Hepatic stellate cell (primary cell): ENCODE data around the gene CHD5.

Experiments used
- DNase-seq: peaks from one replicate; pipeline ENCODE4 v3.0.0; 2011; ENCODE audit warnings: low spot score

Gene CHD5

DNA sequence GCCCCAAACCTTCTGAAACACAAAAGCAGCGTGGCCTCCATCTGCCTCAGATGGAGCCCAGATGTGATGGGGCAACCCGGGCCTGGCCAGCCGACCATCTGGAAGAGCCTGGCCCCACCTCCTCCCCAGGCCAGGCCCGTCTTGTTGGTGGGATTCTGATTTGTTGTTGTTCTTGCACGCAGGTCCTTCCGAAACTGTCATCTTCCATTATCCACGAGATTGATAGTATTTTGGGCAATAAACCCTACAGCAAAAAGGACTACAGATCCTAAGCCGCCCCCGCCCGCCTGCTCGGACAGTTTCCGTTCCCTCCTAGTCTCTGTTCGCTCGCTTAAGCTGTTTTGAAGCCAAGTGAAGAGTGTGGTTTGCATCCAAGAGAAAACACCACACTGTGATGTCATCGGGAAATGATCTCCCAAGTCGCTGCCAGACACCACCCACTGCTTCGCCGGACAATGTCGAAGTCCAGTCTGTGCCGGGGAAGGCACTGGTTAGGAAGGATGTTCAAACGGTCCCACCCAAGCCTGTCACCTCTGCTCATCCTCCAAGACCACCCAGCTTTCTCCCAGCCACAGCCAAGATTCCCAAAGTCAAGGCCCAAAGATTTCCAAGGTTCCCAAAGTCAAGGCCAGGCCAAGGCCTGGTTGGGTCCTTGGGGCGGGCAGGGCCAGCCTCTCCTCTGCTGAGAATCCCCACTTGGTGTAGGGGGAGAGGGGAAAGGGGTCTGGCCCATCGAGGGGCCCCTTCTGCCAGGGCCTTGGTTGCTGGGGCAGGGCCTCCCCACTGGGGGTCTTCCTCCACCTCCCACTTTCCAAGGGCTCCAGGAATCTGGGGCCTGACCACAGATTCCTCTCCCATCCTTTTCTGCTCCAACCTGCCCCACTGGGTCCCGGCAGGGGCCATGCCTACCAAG lies 81.6 kb downstream of the CHD5 start:
- no peak for DNase-seq

DNA sequence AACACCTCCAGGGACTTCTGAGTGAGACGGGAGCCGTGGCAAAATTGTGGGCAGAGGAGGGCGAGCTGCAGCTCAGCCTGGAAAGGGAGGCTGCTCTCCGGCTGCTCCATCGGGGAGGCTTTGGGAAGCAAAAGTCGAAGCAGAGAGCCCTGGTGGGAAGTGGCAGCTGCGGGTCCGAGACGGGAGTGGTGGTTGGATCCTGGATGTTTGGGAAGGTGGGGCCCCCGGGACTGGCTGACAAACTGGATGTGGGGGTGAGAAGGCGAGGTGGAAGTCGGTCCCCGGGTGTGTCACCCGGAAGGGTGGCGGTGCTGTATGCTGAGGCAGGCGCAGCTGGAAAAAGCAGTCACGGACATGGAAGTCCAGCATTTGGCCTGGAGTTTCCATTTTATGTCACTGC lies 82.3 kb downstream of the CHD5 start:
- no peak for DNase-seq

DNA sequence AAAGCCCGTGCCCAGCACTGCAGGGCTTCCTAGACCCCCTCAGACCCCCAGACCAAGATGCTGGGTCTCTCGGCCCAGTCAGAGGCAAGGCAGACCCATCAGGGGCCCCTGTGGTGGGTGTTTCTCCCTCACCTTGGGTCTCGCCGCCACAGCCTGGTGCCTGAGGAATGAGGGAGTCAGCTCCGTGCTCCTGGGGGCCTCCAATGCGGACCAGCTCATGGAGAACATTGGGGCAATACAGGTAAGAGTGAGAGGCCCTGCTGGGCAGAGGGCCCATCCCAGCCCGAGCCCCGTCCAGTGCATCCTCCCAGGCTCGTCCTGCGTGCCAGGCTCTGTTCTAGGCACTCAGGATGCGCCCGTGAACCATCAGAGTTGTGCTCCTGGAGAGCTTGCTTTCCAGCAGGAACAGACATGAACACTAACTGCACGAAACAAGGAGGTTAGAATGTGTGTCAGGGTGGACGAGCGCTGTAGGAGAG lies 83.0 kb downstream of the CHD5 start:
- DNase-seq, result no peak

DNA sequence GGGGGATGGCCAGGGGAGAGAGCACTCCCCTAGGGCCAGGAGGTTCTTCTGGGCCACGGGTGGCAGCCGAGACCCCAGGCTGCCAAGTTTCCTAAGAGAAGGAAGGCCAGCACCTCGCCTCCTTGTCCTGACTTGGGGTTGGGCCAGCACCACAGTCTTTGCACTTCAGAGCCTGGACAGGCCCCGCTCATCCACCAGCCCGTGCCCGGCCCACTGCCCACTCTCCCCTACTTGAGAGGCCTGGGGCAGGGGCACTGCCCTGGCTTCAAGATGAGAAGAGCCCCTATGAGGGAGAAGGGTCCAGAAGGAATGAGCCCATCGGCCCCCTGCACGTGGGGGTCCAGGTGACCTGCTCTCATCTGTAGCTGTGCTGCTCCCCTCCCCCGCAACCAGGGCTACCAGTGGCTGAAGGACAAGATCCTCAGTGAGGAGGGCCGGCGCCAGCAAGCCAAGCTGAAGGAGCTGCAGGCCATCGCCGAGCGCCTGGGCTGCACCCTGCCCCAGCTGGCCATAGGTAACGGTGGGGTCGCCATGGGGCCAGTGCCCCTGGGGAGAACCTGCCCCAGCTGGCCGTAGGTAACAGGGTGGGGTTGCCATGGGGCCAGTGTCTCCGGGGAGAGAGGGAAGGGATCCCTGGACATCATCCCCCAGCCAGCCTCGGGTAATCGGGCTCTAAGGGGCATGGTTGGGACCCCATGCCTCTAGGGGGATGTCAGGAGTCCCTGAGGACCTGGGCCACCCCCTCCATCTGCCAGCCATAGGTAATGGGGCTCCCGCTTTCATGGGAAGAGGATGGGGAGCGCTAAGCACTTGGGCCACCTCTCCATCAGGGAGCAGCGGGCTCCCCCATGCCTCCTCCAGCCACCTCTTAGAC lies 83.6 kb downstream of the CHD5 start:
- DNase-seq, result no peak

DNA sequence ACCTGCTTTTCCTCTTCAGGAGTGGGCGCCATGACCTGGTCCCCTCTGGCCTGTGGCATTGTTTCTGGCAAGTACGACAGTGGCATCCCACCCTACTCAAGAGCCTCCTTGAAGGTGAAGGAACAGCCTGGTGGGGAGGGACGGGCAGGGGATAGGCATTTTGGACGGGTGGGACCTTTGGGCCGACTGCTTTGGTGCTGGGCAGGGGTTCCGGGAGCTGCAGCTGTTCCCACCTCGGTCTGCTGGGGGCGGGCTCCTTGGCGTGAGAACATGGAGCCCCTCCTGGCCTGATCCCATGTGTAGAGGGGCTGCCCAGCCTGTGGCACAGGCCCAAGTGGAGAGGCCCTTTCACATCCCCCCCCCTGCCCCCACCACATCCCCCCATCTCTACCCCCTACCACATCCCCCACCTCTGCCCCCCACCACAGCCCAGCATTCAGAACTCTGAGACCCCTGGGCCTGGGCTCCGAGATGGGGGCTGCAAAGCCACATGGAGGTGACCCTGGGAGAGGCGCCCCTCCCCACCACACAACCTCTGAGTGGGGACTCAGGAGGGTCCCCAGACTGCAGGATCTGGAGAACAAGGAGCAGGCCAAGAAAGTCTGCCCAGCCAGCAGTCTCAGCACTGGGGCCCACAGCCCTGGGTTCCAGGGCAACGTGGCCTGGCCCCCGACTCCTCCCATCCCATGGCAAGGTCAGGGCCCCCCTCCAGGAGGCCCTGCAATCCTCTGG lies 84.4 kb downstream of the CHD5 start:
- DNase-seq, result no peak

DNA sequence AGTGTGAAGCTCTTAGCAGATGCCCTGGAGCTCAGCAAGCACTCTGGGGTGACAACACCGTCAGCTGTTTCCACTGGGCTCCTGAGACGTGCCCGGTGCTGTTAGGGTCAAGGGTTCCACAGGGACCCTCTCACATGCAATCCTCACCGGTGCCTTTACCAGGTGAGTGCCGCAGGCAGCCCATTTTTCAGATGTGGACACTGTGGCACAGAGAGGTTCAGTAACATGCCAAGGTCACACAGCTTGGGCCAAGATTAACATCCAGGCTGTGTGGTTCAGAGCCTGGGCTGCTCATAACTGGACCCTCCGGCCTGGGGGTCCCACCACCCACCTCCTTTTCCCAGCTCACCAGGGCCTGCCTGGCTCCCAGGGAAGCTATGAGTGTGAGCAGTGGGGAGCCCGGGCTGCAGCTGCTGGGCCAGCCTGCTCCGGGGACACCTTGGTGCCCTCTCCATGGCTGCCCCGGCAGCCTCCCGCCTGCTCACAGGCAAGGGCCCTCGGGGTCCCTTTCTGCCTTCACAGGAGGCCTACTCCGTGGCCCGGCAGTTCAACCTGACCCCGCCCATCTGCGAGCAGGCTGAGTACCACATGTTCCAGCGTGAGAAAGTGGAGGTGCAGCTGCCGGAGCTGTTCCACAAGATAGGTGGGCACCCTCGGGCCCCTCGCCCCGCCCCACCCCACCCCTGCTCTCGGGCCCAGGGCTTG lies 85.2 kb downstream of the CHD5 start:
- DNase-seq, result no peak

DNA sequence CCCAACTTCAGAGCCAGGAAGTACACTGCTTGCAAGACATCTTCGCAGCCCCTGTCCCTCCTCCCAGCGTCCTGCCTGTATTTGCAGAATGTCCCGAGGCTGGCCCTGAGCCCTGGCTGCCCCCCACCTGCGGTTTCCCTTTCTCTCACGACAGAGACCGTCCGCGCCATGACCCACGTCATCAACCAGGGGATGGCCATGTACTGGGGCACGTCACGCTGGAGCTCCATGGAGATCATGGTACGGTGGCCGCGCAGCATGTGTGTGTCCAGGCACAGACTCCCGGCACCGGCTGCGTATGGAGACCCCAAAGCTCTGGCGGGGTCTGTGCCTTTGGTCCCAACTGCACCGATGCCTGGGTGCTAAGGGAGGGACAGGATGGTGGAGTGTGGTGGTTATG lies 85.9 kb downstream of the CHD5 start:
- DNase-seq, result no peak

DNA sequence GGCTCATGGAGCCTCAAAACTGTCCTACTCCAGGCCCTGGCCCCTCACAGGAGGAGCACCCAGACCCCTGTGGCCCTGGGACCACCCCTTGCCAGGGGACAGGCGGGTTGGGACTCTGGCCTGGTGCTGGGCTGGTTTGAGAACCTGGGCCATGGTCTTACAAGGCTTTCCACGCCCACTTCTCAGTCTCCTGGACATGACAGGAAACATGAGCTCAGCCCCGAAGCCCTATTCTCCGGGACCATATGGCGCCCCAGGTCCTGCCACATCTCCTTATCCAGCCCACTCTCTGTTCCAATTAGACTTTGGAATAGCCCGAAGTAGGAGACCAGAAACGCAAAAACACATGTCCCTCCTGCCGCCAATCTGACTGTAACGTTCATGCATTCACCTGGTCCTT lies 86.5 kb downstream of the CHD5 start:
- no peak for DNase-seq

DNA sequence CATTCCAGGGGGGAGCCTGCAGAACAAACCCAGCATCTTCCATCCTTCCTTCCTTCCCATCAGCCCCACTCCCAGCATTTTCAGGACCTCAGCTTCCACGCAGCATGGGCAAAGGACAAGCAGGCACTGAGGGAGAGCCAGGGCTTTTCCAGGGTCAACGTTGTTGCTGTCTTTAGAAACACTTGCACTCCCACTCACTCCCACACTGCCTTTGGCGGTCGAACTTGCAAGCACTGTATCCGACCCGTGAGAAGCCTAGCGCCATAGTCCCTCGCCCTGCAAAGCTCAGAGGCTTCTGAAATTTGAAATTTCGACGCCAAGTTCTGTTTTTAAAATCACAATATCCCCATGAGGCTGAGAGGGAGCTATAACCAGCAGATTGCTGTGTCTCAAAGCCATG lies 87.0 kb downstream of the CHD5 start:
- DNase-seq, result no peak

DNA sequence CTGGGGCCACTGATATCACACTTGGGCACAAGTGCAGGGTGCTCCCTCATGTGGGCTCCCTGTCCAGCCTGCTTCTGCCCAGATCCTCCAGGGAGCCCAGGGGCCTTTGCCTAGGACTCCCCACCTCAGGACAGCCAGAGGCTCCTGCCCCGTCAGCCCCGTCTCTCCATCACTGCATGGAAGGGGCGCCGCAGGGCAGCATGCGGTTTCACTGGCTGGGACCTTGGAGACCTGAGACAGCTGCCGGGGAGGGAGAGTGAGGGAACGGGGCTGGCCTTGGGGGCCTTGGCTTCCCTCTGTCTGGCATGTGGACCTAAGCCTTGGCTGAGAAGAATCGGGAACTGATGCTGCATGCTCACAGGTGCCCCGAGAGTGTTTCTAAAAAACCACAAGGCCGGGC lies 87.9 kb downstream of the CHD5 start:
- DNase-seq, result no peak

DNA sequence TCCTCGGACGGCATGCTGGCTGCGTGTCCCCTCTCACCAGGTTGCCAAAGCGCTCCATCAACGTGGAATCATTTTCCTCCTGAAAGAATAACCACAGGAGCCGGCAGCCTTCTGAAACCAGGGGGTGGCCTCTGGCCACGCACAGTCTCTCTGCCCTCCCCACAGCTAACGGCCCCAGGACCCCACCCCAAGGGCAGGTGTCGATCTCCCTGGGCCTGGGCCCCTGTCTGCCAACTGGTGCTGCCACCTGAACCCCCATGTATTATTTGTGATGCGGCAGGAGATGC lies 88.4 kb downstream of the CHD5 start:
- DNase-seq, result no peak

DNA sequence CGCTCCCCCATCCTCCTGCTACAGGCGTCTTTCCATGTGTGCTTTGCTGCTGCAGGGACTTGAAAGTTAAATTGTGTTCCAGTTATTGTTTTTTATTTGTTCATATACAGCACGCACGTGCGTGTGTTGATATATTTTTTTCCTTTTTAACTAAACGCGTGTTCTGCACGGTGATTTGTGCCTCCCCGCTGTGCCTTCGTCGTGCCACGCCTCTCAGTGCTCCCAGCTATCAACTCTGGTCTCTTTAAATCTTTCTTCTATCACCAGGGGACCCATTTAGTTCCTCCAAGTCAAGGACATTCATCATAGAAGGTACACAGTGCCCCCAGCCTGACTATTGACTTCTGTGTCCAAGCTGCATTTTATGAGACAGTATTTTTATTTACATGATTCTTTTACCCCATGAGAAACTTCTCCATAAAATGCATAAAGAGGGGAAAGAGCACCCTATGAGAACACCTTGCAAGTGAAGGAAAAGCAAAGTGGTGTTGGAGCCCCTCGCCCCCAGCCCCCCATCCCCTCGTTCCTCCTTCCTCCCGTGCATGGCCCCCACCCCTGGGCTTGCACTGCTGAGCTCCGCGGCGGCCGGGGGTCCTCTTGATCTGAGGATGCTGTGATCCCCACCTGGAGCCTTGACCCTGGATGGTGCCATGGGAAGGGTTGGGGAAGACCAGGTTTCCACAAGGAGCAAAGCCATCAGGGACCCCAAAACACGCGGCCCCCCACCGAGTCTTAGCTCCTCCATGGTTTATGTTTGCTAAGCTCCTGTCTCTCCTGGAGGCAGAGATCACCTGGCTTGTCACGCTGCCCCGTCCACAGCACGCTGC lies 88.9 kb downstream of the CHD5 start:
- no peak for DNase-seq

DNA sequence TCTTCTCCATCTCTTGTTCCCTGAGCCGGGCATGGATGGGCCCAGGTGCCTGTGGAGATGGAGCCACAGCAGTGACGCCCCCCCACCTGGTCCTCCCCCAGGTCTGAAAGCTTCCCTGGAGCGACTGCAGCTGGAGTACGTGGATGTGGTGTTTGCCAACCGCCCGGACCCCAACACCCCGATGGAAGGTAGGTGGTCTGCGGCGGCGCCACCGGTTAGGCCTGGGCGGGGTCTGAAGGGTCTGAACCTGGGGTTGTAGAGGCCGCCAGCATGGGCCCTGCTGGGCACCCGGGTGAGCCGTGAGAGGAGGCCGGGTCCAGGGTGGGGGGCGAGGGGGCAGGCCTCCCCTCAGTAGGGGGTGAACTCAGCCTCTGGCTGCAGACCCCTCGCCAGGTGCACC lies 89.8 kb downstream of the CHD5 start:
- DNase-seq, result no peak

DNA sequence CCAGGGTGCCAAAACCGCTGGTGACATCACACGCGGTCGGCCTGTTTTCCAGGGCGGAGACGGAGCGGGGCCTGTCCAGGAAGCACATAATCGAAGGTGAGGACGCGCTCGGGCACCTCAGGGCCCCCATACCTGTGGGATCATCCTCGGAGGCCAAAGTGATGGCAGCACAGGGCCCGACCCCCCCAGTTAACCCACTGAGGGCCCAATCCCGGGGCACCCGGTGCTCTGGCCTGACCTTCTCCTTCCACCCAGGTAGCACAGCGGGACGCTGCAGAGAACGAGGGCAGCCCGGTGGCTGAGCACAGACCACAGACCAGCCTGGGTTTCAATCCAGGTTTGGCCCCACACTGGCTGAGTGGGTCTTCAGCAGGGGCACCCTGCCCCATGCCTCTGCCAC lies 91.2 kb downstream of the CHD5 start:
- DNase-seq, result no peak

DNA sequence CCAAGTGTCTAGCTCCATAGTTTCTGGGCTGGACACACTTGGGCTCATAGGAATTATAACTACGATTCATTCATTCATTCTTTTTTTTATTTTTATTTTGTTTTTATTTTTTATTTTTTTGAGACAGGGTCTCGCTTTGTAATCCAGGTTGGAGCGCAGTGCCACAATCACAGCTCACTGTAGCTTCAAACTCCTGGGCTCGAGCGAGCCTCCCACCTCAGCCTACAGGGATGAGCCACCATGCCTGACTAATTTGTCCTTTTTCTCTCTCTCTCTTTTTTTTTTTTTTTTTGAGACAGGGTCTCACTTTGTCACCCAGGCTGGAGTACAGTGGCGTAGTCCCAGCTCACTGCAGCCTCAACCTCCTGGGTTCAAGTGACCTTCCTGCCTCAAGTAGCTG lies 92.2 kb downstream of the CHD5 start:
- no peak for DNase-seq

DNA sequence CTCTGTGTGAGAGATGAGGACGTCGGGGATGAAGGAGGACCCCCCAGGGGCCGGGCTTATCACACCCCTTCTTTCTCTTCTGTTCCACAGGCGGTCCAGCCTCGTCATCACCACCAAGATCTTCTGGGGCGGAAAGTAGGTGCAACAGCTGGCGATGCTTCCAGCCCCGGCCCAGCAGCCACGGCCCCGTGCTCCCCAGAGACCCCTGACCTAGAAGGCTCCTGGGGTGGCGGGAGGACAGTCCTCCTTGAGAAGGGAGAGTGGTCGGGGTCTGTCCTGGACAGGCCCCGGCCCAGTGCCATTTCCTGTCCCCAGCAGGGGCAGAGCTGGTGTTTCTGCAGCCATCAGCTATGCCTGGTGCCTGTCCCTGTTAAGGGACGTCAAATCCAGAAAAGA lies 92.7 kb downstream of the CHD5 start:
- no peak for DNase-seq

DNA sequence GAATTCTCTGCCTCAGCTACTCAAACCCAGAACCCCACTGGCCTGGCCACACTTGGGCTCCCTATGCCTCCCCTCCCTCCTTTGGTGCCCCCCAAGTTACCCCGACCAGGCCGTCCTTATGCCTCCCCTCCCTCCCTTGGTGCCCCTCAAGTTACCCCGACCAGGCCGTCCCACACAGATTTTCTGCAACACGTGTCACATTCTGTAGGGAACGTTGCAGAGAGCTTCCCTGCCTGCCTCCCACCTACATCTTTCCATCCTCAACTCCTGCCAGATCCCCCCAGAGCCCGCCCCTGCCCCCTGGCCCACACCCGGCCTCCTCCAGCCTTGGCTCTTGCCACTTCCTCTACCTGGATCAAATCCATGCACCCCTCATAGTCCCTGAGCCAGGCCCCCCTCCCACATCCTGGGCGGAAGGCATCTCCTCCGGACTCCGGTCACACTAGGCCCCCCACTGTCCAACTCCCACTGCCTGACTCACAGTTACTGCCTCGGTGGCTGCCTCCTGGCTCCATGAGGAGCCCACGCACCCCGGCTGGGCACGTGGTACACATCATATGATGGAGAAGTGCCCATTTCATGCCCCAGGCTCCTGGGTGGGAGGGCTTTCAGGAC lies 93.3 kb downstream of the CHD5 start:
- no peak for DNase-seq

DNA sequence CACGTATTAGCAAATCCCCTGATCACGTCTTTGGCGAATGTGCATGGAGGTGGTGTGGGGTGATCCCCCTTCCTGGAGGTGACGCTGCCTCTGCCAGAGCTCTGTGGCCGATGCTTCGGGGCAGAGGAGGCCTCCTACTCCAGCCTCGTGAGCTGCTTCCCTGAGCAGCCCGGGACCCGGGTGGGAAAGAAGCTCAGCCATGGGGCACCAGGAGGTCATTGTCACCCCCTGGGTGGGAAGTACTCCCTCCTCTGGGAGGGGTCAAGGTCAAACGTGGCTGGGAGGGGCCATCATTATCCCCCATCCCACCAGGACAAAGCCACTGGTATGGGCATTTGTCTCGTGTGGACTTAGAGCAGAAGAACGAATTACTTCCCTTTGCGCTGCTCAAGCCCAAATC lies 93.8 kb downstream of the CHD5 start:
- no peak for DNase-seq

DNA sequence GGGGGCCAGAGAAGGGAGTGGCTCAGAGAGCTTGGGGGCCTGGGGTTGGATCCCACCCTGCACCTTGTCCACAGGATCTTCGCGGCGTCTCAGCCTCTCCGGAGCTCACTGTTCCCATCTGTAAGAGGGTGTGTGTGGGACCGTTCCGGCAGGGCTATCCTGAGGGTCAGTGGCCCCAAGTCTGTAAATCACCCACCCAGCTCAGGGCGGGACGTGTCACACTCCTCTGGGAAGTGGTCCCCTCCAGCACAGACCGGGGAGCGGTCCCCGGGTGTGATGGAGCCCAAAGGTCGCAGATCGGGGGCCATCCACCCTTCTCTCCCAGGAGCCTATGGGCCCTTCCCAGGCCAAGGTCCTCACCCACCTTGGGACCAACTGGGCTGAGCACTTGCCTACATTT lies 94.5 kb downstream of the CHD5 start:
- no peak for DNase-seq

DNA sequence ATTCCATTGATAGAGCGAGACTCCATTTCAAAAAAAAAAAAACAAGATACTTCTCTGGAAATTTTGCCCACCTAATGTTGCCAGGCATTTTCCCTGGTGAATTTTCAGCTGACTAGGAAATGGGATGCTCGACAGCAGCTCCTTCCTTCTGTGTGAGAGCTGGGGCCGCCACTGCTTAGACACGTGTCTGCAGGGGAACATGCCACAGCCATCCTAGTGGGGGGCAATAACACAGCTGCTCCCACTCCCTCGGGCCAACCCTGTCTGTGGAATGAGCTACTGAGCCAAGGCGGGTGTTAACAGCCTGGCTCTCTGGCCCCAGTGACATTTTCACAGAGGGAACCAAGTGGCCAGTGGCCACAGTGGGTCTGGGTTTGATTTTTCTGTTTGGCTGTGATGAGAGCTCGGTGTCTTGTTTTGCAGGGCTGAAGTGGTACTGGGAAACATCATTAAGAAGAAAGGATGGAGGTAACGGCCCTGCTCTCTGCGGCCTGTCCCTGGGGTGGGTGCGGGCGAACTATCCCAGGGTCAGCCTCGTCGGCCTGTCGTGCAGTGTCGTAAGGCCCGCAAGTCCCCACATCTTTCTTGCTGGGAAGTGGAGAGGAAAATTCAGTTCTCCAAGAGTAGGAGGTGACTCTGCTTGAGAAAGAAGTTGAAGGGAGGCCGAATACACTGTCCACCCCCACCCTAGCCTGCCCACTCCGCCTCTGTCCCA lies 95.2 kb downstream of the CHD5 start:
- no peak for DNase-seq
